Measurements from ENCODE around the gene SLC23A3.

The SLC23A3 gene

GRCh38 chr2:219163156-219163555, 6.7 kb downstream of the SLC23A3 start:
- Mint-ChIP-seq H3K27ac (no peak overlapping the region), H3K27me3 (no peaks in the 10 kb centered on the region), H3K4me3 (no peak overlapping the region), H3K36me3 (ENCODE audit: insufficient read depth) (peaks cover 8% of the 10 kb centered on the region), H3K4me1 (ENCODE audit: low read depth in 2 of 2) (peaks cover 13 to 21% of the 10 kb centered on the region in 2 donors), H3K9me3 (no peaks in the 10 kb centered on the region)
- no peak for DNase-seq
- no peak for ATAC-seq (replicated peaks)

- H3K27ac Mint-ChIP-seq, result peak overlapping the region; percentile 88 to 93
- ATAC-seq (replicated peaks) (no peak), DNase-seq (no peak)
- peaks cover 8% of the 10 kb centered on the region for H3K36me3 Mint-ChIP-seq (ENCODE audit: insufficient read depth)
- no peaks in the 10 kb centered on the region for H3K9me3 Mint-ChIP-seq
- no peaks in the 10 kb centered on the region for H3K27me3 Mint-ChIP-seq
- peaks cover 13 to 21% of the 10 kb centered on the region in 2 donors for H3K4me1 Mint-ChIP-seq (ENCODE audit: low read depth in 2 of 2)
- peak overlapping the region; percentile 89 to 90 for H3K4me3 Mint-ChIP-seq
These were observed 8.7 kb downstream of the SLC23A3 start for GRCh38 chr2:219161097-219161496.

GRCh38 chr2:219160186-219161017, 9.4 kb downstream of the SLC23A3 start, which contains the start of gene NHEJ1:
Gene NHEJ1 (minus strand): TSS chr2:219160815. CDS start chr2:219158362, 2,453 bp downstream.
- Mint-ChIP-seq H3K9me3 (no peaks in the 10 kb centered on the region), H3K27ac (peak within 1 kb of the TSS; percentile 88 to 93), H3K4me3 (peak within 1 kb of the TSS; percentile 89 to 90), H3K27me3 (no peaks in the 10 kb centered on the region), H3K36me3 (ENCODE audit: insufficient read depth) (peaks cover 8% of the 10 kb centered on the region), H3K4me1 (ENCODE audit: low read depth in 2 of 2) (peaks cover 13 to 21% of the 10 kb centered on the region in 2 donors)
- peak; percentile 91 to 94 (median 93) for DNase-seq
- ATAC-seq (replicated peaks), result peak; percentile 89

GRCh38 chr2:219159771-219160185, 10.1 kb downstream of the SLC23A3 start:
- ATAC-seq (replicated peaks) (no peak), DNase-seq (peak in 1 of 3 experiments; percentile 4)
- Mint-ChIP-seq H3K36me3 (ENCODE audit: insufficient read depth) (peaks cover 8% of the 10 kb centered on the region), H3K4me3 (peak overlapping the region; percentile 89 to 90), H3K4me1 (ENCODE audit: low read depth in 2 of 2) (peaks cover 13 to 21% of the 10 kb centered on the region in 2 donors), H3K27me3 (no peaks in the 10 kb centered on the region), H3K27ac (peak overlapping the region; percentile 88 to 93), H3K9me3 (no peaks in the 10 kb centered on the region)

- ATAC-seq (replicated peaks) (no peak), DNase-seq (no peak)
- peaks cover 4% of the 10 kb centered on the region for H3K36me3 Mint-ChIP-seq (ENCODE audit: insufficient read depth)
- no peaks in the 10 kb centered on the region for H3K27me3 Mint-ChIP-seq
- peaks cover 13 to 21% of the 10 kb centered on the region in 2 donors for H3K4me1 Mint-ChIP-seq (ENCODE audit: low read depth in 2 of 2)
- peak overlapping the region in 1 of 2 donors; percentile 31 for H3K27ac Mint-ChIP-seq
- H3K9me3 Mint-ChIP-seq, result no peaks in the 10 kb centered on the region
- H3K4me3 Mint-ChIP-seq, result no peak overlapping the region
These were observed 11.2 kb downstream of the SLC23A3 start for GRCh38 chr2:219158586-219158985.

- peak overlapping the region in 1 of 2 donors; percentile 31 for H3K27ac Mint-ChIP-seq
These were observed 11.8 kb downstream of the SLC23A3 start for GRCh38 chr2:219158025-219158424.

GRCh38 chr2:219157396-219157795, 12.4 kb downstream of the SLC23A3 start:
- H3K4me3 Mint-ChIP-seq, result no peak overlapping the region
- peaks cover 7% of the 10 kb centered on the region for H3K36me3 Mint-ChIP-seq (ENCODE audit: insufficient read depth)
- no peak overlapping the region for H3K27ac Mint-ChIP-seq
- DNase-seq (no peak), ATAC-seq (replicated peaks) (no peak)
- H3K27me3 Mint-ChIP-seq, result no peaks in the 10 kb centered on the region
- H3K4me1 Mint-ChIP-seq (ENCODE audit: low read depth in 2 of 2), result peaks cover 13 to 21% of the 10 kb centered on the region in 2 donors
- H3K9me3 Mint-ChIP-seq, result no peaks in the 10 kb centered on the region

More at GRCh38 chr2:219158025-219158424, 11.8 kb downstream of the SLC23A3 start:
- H3K36me3 Mint-ChIP-seq (ENCODE audit: insufficient read depth), result peaks cover 7% of the 10 kb centered on the region
- H3K4me3 Mint-ChIP-seq, result no peak overlapping the region
- ATAC-seq (replicated peaks) (no peak), DNase-seq (no peak)
- H3K27me3 Mint-ChIP-seq, result no peaks in the 10 kb centered on the region
- peaks cover 13 to 21% of the 10 kb centered on the region in 2 donors for H3K4me1 Mint-ChIP-seq (ENCODE audit: low read depth in 2 of 2)
- H3K9me3 Mint-ChIP-seq, result no peaks in the 10 kb centered on the region

- Mint-ChIP-seq H3K27ac (no peak overlapping the region), H3K9me3 (no peaks in the 10 kb centered on the region), H3K36me3 (ENCODE audit: insufficient read depth) (peaks cover 8% of the 10 kb centered on the region), H3K4me1 (ENCODE audit: low read depth in 2 of 2) (peaks cover 7 to 13% of the 10 kb centered on the region in 2 donors), H3K27me3 (no peaks in the 10 kb centered on the region), H3K4me3 (no peak overlapping the region)
- DNase-seq (peak; percentile 43 to 47 (median 43)), ATAC-seq (replicated peaks) (peak; percentile 34)
These were observed 14.7 kb downstream of the SLC23A3 start for GRCh38 chr2:219155054-219155644.

- Mint-ChIP-seq H3K27ac (no peak overlapping the region), H3K4me3 (no peak overlapping the region), H3K4me1 (ENCODE audit: low read depth in 2 of 2) (no peaks in the 10 kb centered on the region), H3K27me3 (no peaks in the 10 kb centered on the region), H3K9me3 (no peaks in the 10 kb centered on the region), H3K36me3 (ENCODE audit: insufficient read depth) (peaks cover 36% of the 10 kb centered on the region)
- DNase-seq, result no peak
- no peak for ATAC-seq (replicated peaks)
These were observed 20.2 kb downstream of the SLC23A3 start for GRCh38 chr2:219149667-219150066.

- no peaks in the 10 kb centered on the region for H3K27me3 Mint-ChIP-seq
- DNase-seq, result no peak
- H3K4me1 Mint-ChIP-seq (ENCODE audit: low read depth in 2 of 2), result peaks cover 0 to 3% of the 10 kb centered on the region in 2 donors
- no peak for ATAC-seq (replicated peaks)
- peaks cover 29% of the 10 kb centered on the region for H3K36me3 Mint-ChIP-seq (ENCODE audit: insufficient read depth)
- no peaks in the 10 kb centered on the region for H3K9me3 Mint-ChIP-seq
- H3K4me3 Mint-ChIP-seq, result no peak overlapping the region
- no peak overlapping the region for H3K27ac Mint-ChIP-seq
These were observed 27.5 kb downstream of the SLC23A3 start for GRCh38 chr2:219142329-219142728.

GRCh38 chr2:219140722-219141121, 29.1 kb downstream of the SLC23A3 start:
- DNase-seq (no peak), ATAC-seq (replicated peaks) (no peak)
- no peak overlapping the region for H3K4me3 Mint-ChIP-seq
- no peaks in the 10 kb centered on the region for H3K27me3 Mint-ChIP-seq
- peaks cover 0 to 3% of the 10 kb centered on the region in 2 donors for H3K4me1 Mint-ChIP-seq (ENCODE audit: low read depth in 2 of 2)
- no peaks in the 10 kb centered on the region for H3K9me3 Mint-ChIP-seq
- H3K27ac Mint-ChIP-seq, result no peak overlapping the region
- H3K36me3 Mint-ChIP-seq (ENCODE audit: insufficient read depth), result peaks cover 17% of the 10 kb centered on the region

- Mint-ChIP-seq H3K27ac (no peak overlapping the region), H3K4me3 (no peak overlapping the region)
These were observed 35.9 kb downstream of the SLC23A3 start for GRCh38 chr2:219133976-219134375.

GRCh38 chr2:219131744-219132143, 38.1 kb downstream of the SLC23A3 start:
- Mint-ChIP-seq H3K27me3 (no peaks in the 10 kb centered on the region), H3K27ac (no peak overlapping the region), H3K4me3 (no peak overlapping the region), H3K9me3 (no peaks in the 10 kb centered on the region), H3K4me1 (ENCODE audit: low read depth in 2 of 2) (peaks cover 5 to 23% of the 10 kb centered on the region in 2 donors), H3K36me3 (ENCODE audit: insufficient read depth) (peaks cover 4% of the 10 kb centered on the region)
- DNase-seq, result no peak
- no peak for ATAC-seq (replicated peaks)

More at GRCh38 chr2:219133976-219134375, 35.9 kb downstream of the SLC23A3 start:
- Mint-ChIP-seq H3K9me3 (no peaks in the 10 kb centered on the region), H3K4me1 (ENCODE audit: low read depth in 2 of 2) (peaks cover 2 to 9% of the 10 kb centered on the region in 2 donors), H3K36me3 (ENCODE audit: insufficient read depth) (peaks cover 4% of the 10 kb centered on the region), H3K27me3 (no peaks in the 10 kb centered on the region)
- DNase-seq, result no peak
- no peak for ATAC-seq (replicated peaks)

Data from effector memory CD8-positive, alpha-beta T cell (primary cell).